Spleen (tissue), 11 donors: Measurements from ENCODE around the gene CLRN3. TPM values are rescaled to one million over a fixed set of nuclear protein-coding genes. Genes with fewer than 3 reads are reported as not detected.
A peak's percentile ranks its signal among the peaks of the same experiment; 100 is the strongest.

Experiments
- DNase-seq: peaks from one replicate; pipeline ENCODE4 v3.0.0-alpha.2; 2020
- H3K27ac ChIP-seq, 8 donors: fragments of 200-600 bp; sonication (generic) in 7 of 8; 1 replicate in 4 of 8; 2 replicates in 4 of 8; pipeline versions ENCODE4 v1.5.0 to v1.8.0; 2016 to 2021; ENCODE audit warnings: inconsistent platforms in 4 of 8, mild to moderate bottlenecking in 4 of 8, moderate library complexity in 1 of 8
- H3K27me3 ChIP-seq, 7 donors: fragments of 200-600 bp; sonication (generic) in 6 of 7; replicated peaks in 1 of 7; 1 replicate in 4 of 7; 2 replicates in 3 of 7; pipeline versions ENCODE4 v1.5.0 to v1.8.0; 2016 to 2021; ENCODE audit warnings: inconsistent platforms in 3 of 7, mild to moderate bottlenecking in 1 of 7
- H3K36me3 ChIP-seq, 6 donors: fragments of 200-600 bp; sonication (generic) in 5 of 6; 1 replicate in 4 of 6; 2 replicates in 2 of 6; pipeline versions ENCODE4 v1.5.0 to v1.8.0; 2016 to 2021; ENCODE audit warnings: inconsistent platforms in 2 of 6
- H3K4me1 ChIP-seq, 6 donors: fragments of 200-600 bp; sonication (generic) in 5 of 6; 1 replicate in 3 of 6; 2 replicates in 3 of 6; pipeline versions ENCODE4 v1.5.0 to v1.8.0; 2016 to 2021; ENCODE audit warnings: inconsistent platforms in 3 of 6
- H3K4me3 ChIP-seq, 8 donors: fragments of 200-600 bp; sonication (generic) in 7 of 8; 1 replicate in 4 of 8; 2 replicates in 4 of 8; pipeline versions ENCODE4 v1.5.0 to v1.8.0; 2016 to 2021; ENCODE audit warnings: inconsistent platforms in 4 of 8, mild to moderate bottlenecking in 4 of 8, moderate library complexity in 2 of 8
- H3K9me3 ChIP-seq, 8 donors: fragments of 200-600 bp; sonication (generic) in 7 of 8; 1 replicate in 4 of 8; 2 replicates in 4 of 8; pipeline versions ENCODE4 v1.5.0 to v1.8.0; 2016 to 2021; ENCODE audit warnings: inconsistent platforms in 4 of 8
- POLR2A ChIP-seq, 3 donors: fragments of 450-650 bp; IDR thresholded peaks; one replicate each; pipeline ENCODE4 v1.5.1; 2017; ENCODE audit warnings: antibody characterized with exemption in 3 of 3, mild to moderate bottlenecking in 1 of 3
- POLR2AphosphoS5 ChIP-seq, 3 donors: sonication (generic); formaldehyde crosslinking; IDR thresholded peaks; one replicate each; pipeline ENCODE4 v1.5.1; 2017; ENCODE audit warnings: antibody characterized with exemption in 3 of 3
- WGBS, 5 donors: extraction: QIAGEN DNeasy Blood & Tissue Kit in 3 of 5; methylation state at CpG; one replicate each; pipeline versions ENCODE4 v1.1.5 to v1.1.7; 2013 to 2018; 5-methylcytosine and 5-hydroxymethylcytosine counted together
- intact Hi-C: fragments of 100-400 bp; cut with DNase I; formaldehyde crosslinking; loops from one replicate; pipeline ENCODE4 v1.15.0; 2023; ENCODE audit warnings: low total_unique reads
- polyA plus RNA-seq, 3 donors: library from polyadenylated mRNA; stranded (reverse); fragments of 200-250 nt; gene quantifications; one replicate each; pipeline ENCODE4 v1.2.1, GENCODE V29; 2013
- total RNA-seq, 7 donors: library from RNA; depleted of rRNA in 3 of 7; stranded (reverse); fragments of >200 nt in 3 of 7; fragmentation: NEBNext Ultra II Directional in 4 of 7; extraction: Animal tissue kit (Norgen Biotek cat#: 25700) in 4 of 7; gene quantifications; one replicate each; pipeline versions ENCODE4 v1.1.0 to v1.2.1, GENCODE V29; 2016 to 2021
- TF ChIP-seq, protein P1 (sequence below), 11 experiments: fragments of 200-600 bp in 7 of 11; fragments of 450-650 bp in 4 of 11; sonication (generic) in 4 of 11; IDR thresholded peaks in 8 of 11; conservative IDR thresholded peaks in 3 of 11; 1 replicate in 7 of 11; 2 replicates in 4 of 11; pipeline versions ENCODE4 v1.4.0 to v1.8.0; 2016 to 2021; ENCODE audit warnings: antibody characterized with exemption in 11 of 11, inconsistent platforms in 4 of 11, mild to moderate bottlenecking in 1 of 11
- donor health status: healthy with polysubstance abuse.
- donor health status: DM: no; HTN: no; CAD: no; lungs with moderate emphysema.
- donor health status: DM: no; HTN: no; CAD: no.
- donor health status: Bipolar disorder and iron deficiency.
- donor health status: healthy.
- donor health status: DM: no; HTN: no; CAD: no.
- donor health status: DM: yes; HTN: yes; CAD: no.

Gene CLRN3
- total and polyA plus RNA-seq, 10 donors, result 0.22 to 0.43 TPM; not detected in 8

DNA sequence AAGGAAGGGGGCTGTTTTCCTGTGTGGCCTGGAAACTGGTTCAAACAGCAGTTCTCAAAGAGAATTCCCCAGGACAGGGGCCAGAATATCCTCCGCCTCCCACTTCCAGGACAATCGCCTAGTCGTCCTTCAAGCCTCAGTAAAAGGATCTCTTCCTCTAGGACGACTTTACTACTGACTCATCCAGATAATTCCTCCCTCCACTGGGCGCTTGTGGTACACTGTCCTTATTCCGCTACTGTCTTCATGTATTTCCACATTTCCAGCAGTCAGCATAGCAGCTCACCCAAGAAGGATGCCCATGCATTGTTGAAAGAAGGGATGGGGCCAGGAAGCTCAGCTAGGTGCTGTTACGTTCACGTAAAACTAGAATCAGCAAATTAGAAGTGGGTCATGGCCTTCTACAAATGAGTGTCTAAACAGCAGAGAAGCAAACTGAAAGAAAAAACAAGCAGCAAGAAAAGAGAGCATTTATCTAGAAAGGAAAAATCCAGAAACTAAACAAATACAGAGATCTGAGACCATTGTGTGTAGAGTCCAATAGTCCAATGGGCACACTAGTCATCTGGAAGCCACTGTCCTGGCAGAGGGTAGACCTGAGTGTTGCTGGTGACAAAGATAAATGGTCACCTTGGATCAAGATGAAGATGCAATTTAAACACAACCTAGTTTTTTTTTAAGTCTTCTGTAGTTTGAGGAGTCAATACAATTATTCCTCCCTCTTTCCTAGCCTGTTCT, 26.3 kb downstream of the CLRN3 start:
- Histone ChIP-seq H3K27me3 (peaks cover 0 to 6% (median 0%) of the 10 kb centered on the region in 7 donors), H3K4me3 (no peak overlapping the region), H3K36me3 (no peaks in the 10 kb centered on the region), H3K27ac (no peak overlapping the region), H3K9me3 (peaks cover 0 to 37% (median 24%) of the 10 kb centered on the region in 8 donors), H3K4me1 (peaks cover 0 to 5% (median 0%) of the 10 kb centered on the region in 6 donors)
- WGBS, 5 donors, result 65 to 78% (median 68%) methylated on average over 8 of the region's 8 CpGs
- intact Hi-C loops, result no loop called here
- TF ChIP-seq POLR2AphosphoS5 (IDR thresholded peaks at IDR 0.05), result no peak
- TF ChIP-seq, protein P1, sequence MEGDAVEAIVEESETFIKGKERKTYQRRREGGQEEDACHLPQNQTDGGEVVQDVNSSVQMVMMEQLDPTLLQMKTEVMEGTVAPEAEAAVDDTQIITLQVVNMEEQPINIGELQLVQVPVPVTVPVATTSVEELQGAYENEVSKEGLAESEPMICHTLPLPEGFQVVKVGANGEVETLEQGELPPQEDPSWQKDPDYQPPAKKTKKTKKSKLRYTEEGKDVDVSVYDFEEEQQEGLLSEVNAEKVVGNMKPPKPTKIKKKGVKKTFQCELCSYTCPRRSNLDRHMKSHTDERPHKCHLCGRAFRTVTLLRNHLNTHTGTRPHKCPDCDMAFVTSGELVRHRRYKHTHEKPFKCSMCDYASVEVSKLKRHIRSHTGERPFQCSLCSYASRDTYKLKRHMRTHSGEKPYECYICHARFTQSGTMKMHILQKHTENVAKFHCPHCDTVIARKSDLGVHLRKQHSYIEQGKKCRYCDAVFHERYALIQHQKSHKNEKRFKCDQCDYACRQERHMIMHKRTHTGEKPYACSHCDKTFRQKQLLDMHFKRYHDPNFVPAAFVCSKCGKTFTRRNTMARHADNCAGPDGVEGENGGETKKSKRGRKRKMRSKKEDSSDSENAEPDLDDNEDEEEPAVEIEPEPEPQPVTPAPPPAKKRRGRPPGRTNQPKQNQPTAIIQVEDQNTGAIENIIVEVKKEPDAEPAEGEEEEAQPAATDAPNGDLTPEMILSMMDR (IDR thresholded peaks at IDR 0.05 in 8 of 11, conservative IDR thresholded peaks at IDR 0.05 in 3 of 11), result no peak
- no peak for TF ChIP-seq POLR2A (IDR thresholded peaks at IDR 0.05)
- no peak for DNase-seq

DNA sequence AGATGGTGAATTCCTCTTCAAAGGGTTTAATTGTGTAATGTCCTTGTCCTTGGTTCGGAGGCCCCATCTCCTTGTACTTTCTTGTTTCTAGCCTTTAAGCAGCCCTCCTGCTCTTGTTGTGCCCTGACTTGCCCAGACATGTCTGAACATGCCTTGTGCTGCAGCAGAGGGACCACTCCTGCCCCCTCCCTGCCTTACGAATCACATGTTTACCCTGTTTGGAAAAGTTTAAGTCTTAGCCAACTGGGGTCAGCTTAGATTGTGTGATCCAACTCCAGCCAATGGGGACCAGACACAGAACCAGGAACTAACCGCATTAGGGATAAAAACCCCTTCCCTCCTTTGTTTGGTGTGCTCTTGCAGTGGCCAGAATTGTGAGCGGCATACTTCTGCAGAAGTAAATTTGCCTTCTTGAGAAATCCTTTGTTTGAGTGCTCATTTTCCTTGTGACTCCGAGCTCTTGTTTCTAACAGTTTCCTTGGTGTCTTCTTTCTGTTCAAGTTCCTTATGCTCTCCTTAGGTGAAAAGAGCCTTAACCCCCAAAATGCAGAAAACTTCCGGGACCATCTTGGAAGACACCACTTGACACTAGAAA, 29.4 kb downstream of the CLRN3 start:
- Histone ChIP-seq H3K4me3 (no peak overlapping the region), H3K27me3 (no peaks in the 10 kb centered on the region), H3K27ac (no peak overlapping the region), H3K4me1 (no peaks in the 10 kb centered on the region), H3K9me3 (peaks cover 0 to 19% (median 15%) of the 10 kb centered on the region in 8 donors), H3K36me3 (no peaks in the 10 kb centered on the region)
- TF ChIP-seq, protein P1 (IDR thresholded peaks at IDR 0.05 in 8 of 11, conservative IDR thresholded peaks at IDR 0.05 in 3 of 11), result no peak
- TF ChIP-seq POLR2AphosphoS5 (IDR thresholded peaks at IDR 0.05), result no peak
- TF ChIP-seq POLR2A (IDR thresholded peaks at IDR 0.05), result no peak
- intact Hi-C loops, result no loop called here
- WGBS, 5 donors, result 91 to 96% (median 94%) methylated on average over 6 of the region's 6 CpGs
- peak; percentile 27 for DNase-seq

DNA sequence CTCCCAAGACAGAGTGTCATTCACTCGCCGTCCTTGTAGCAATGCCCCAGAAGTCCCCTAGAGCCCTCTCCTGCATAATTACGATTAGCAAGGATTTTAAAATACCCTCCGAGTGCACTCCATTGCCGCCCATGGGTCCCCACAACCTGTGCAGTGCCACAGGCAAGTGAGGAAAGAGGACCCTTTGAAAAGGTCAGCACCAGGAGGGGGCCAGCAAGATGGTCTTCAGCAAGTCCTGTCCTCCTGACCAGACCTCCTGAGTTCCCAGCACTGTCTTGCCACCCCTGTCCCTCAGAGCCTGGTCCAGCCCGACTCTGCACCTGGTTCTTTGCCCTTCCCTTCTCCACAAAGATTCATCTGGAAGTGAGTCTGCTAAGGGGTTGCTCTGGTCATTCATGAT, 32.1 kb downstream of the CLRN3 start:
- Histone ChIP-seq H3K9me3 (peaks cover 0 to 19% (median 15%) of the 10 kb centered on the region in 8 donors), H3K36me3 (no peaks in the 10 kb centered on the region), H3K4me1 (peaks cover 0 to 1% (median 0%) of the 10 kb centered on the region in 6 donors), H3K27me3 (no peaks in the 10 kb centered on the region), H3K27ac (no peak overlapping the region), H3K4me3 (no peak overlapping the region)
- TF ChIP-seq POLR2AphosphoS5 (IDR thresholded peaks at IDR 0.05) (no peak), POLR2A (IDR thresholded peaks at IDR 0.05) (no peak)
- TF ChIP-seq, protein P1 (IDR thresholded peaks at IDR 0.05 in 8 of 11, conservative IDR thresholded peaks at IDR 0.05 in 3 of 11), result no peak
- no peak for DNase-seq
- 89 to 96% (median 92%) methylated on average over 6 of the region's 6 CpGs for WGBS, 5 donors
- intact Hi-C loops, result no loop called here

DNA sequence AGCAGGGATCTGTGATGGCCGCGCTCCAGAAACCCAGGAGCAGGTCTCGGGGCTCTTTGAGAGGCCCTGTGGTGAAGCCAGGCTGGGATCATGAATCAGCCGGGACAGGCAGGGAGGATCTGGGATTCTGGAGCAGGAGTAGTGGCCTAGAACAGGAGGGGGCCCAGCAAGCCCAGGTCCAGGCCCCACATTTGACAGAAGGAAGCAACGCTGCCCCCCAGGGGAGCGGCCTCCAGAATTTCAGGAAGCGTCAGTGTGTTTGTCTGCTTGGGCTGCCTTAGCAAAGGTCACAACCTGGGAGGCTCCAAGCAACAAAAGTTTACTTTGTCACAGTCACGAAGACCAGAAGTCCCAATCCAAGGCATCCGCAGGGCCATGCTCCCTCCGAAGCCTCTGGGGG, 36.8 kb downstream of the CLRN3 start:
- TF ChIP-seq, protein P1 (IDR thresholded peaks at IDR 0.05 in 8 of 11, conservative IDR thresholded peaks at IDR 0.05 in 3 of 11), result no peak
- TF ChIP-seq POLR2A (IDR thresholded peaks at IDR 0.05) (no peak), POLR2AphosphoS5 (IDR thresholded peaks at IDR 0.05) (no peak)
- Histone ChIP-seq H3K4me1 (peaks cover 12 to 27% (median 18%) of the 10 kb centered on the region in 6 donors), H3K27me3 (peaks cover 0 to 9% (median 0%) of the 10 kb centered on the region in 7 donors), H3K36me3 (no peaks in the 10 kb centered on the region), H3K9me3 (no peaks in the 10 kb centered on the region), H3K27ac (no peak overlapping the region), H3K4me3 (no peak overlapping the region)
- no peak for DNase-seq
- intact Hi-C loops, result no loop called here
- 86 to 94% (median 89%) methylated on average over 6 to 10 of the region's 10 CpGs for WGBS, 5 donors
